ENCODE data around the gene BCLAF1. TPM values are rescaled to one million over a fixed set of nuclear protein-coding genes. Genes with fewer than 3 reads are reported as not detected.

The BCLAF1 gene

GRCh38 chr6:136208783-136209182 is 80.9 kb downstream of the BCLAF1 start:
- Histone ChIP-seq H3K36me3 (ENCODE audit: control insufficient read depth in 1 of 2, insufficient read depth in 2 of 2, low read depth in 1 of 2, low read length in 2 of 2) (no peaks in the 10 kb centered on the region), H3K4me2 (ENCODE audit: low read length, poor library complexity, severe bottlenecking) (no peak overlapping the region), H2BK12ac (ENCODE audit: low read length in 2 of 2) (no peak overlapping the region), H3K9me3 (ENCODE audit: control insufficient read depth, low read length) (no peaks in the 10 kb centered on the region), H4K8ac (ENCODE audit: low read length) (no peak overlapping the region), H2BK5ac (ENCODE audit: low read depth, low read length, poor library complexity, severe bottlenecking) (no peak overlapping the region), H2BK15ac (ENCODE audit: low read depth, poor library complexity, severe bottlenecking) (no peak overlapping the region), H3K18ac (ENCODE audit: low read depth in 1 of 2, low read length in 2 of 2) (no peak overlapping the region), H3K23ac (ENCODE audit: low read length in 2 of 2) (no peak overlapping the region), H3K79me1 (replicated peaks; ENCODE audit: low read length, poor library complexity, severe bottlenecking) (no peaks in the 10 kb centered on the region), H3K4me3 (ENCODE audit: insufficient read depth in 1 of 2, low read depth in 1 of 2, low read length in 2 of 2) (no peak overlapping the region), H2AK5ac (ENCODE audit: low read length, severe bottlenecking) (no peak overlapping the region), H3K4me1 (ENCODE audit: control insufficient read depth, insufficient read depth, low read depth, low read length) (no peaks in the 10 kb centered on the region), H2AFZ (ENCODE audit: low read depth, low read length) (no peak overlapping the region), H3K14ac (ENCODE audit: low read length in 2 of 2) (no peak overlapping the region), H3K27me3 (ENCODE audit: control insufficient read depth in 1 of 2, insufficient read depth in 1 of 2, low read length in 2 of 2) (no peaks in the 10 kb centered on the region), H2BK120ac (ENCODE audit: low read depth, low read length) (no peak overlapping the region), H3K27ac (ENCODE audit: low read length, poor library complexity, severe bottlenecking) (no peak overlapping the region), H3K4ac (ENCODE audit: low read depth in 1 of 2, low read length in 2 of 2) (no peak overlapping the region), H4K91ac (ENCODE audit: low read length) (no peak overlapping the region), H3K9ac (ENCODE audit: low read length) (no peak overlapping the region)
- DNase-seq = no peak
- WGBS = 79% methylated on average over 4 of the region's 4 CpGs

Small RNA genes within 50 kb of the gene (small RNA-seq; reads per million reads assigned to genes)
- not detected for gene AL023284.1 (ENCODE audit: low read depth)

All from mesenchymal stem cell (in vitro differentiated cells and primary cell).